ENCODE results near the gene CCDC57.

CCDC57 gene

GRCh38 chr17:82088838-82089722 lies 123.6 kb downstream of the CCDC57 start:
- DNase-seq, result no peak

DNA sequence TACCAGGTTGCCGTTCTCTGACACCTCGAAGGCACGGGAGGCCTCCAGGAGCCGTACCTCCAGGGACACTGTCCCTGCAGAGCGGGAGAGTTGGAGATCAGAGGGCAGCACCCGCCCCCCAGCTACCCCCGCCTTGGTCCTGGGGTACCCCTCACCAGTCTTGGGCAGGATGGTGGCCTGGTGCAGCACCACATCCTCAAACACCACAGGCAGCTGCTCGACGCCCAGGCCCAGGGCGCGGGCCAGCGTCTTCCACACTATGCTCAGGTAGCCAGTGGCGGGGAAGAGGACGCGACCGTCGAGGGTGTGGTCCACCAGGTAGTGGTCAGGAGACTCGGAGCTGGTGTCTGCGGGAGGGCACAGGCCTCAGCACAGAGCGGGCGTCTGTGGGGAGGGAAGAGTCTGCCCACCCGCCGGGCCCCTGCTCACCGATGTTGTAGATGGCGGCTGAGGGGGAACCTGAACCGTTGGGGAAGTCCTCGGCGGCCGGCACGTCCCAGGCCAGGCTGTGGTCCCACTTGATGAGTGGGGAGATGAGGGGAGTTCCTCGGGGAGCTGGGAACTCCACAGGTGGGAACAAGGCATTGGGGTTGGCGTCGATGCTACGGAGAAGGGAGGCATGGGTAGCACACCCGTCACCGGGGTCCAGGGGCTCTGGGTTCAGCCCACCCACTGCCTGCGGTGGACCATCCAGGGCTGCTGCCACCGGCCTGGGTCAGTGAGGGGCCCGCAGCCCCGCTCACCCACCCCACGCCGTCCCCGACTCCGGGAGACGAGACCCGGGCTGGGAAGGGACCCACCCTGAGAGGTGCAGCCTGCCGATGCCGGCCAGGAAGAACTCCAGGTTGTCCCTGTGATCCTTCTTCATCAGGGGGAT lies 124.4 kb downstream of the CCDC57 start:
- no peak for DNase-seq

GRCh38 chr17:82086941-82087906 lies 125.4 kb downstream of the CCDC57 start:
- DNase-seq, result no peak

DNA sequence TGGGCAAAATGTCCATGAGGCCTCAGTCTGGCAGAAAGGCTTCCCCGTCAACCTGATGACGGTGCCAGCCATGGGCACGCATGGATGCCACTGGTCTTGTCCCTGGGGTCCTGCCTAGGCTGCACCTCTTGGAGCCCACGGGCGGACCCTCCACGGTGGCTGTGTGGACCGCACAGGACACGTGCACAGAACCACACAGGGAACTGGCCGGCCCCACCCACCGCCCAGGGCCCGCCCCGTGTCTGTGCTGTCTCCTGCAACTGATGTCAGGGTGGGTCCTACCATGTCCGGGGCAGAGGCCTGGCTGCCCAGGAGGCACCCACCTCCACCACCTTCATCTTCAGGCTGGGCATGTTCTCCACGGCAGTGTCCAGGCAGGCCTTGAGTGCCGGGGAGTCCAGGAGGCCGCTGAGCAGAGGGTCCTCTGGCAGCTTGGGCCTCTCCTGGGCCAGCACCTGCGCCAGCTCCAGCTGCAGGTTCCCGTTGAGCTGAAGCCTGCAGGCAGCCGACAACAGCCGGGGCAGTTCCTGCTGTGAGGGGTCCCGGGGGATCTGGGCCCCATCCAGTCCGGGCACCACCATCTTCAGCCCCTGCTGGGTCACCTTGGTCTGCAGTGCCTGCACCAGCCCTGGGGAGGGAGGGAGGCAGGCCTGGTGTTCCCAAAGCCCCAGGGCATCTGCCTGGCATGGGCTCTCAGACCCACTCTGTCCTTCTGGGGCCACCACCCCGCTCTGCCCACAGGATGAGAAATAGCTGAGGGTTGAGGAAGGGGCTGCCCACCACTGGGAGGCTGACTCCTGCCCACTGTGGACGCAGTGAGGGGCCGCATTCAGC lies 126.5 kb downstream of the CCDC57 start:
- no peak for DNase-seq

- no peak for DNase-seq
These were observed 127.4 kb downstream of the CCDC57 start for GRCh38 chr17:82085031-82085861.

DNA sequence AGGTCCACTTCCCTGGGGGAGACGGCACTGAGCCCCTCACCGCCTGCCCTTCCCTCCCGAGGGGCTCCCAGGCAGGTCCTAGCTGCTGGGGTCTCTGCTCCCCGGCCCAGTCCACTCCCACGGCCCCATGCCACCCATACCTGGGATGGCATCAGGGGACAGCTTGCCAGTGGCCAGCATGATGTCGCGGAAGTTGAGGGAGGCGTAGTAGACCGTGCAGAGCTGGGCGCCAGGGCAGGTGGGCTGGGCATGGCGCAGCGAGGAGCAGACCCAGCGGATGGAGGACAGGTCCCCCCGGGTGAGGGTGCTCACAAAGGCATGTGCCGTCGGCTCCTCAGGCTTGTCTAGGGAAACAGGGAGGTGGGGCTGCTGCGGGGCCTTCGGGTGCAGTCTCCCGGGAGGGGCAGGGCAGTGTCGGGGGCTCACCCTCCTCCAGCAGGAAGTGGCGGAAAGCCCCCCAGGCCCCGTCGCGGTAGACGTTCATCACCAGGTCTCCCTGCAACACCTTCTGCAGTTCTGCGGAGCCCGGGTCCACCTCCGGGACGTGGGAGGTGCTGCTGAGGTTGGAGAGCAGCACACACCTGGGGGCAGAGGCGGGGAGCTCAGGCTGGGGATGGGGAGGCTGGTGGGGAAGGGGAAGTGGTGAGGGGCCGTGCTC lies 128.1 kb downstream of the CCDC57 start:
- DNase-seq, result no peak

GRCh38 chr17:82083533-82084359 lies 128.9 kb downstream of the CCDC57 start:
- no peak for DNase-seq

DNA sequence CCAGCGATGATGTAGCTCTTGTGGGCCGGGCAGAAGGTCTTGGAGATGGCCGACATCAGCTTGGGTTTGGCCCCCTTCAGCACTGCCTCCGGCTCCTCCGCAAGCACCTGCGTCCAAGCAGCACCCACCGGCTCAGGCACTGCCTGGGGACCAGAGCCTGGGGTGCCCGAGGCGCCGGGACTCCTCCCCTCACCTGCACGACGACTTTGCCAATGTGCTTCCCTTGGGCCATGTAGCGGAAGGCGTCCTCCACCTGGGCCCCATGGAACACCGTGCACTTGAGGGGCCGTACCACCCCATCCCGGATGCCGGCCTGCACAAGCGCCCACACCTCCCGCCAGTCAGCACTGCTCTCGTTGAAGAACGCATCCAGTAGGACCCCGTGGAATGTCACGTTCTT lies 129.6 kb downstream of the CCDC57 start:
- DNase-seq, result no peak

DNA sequence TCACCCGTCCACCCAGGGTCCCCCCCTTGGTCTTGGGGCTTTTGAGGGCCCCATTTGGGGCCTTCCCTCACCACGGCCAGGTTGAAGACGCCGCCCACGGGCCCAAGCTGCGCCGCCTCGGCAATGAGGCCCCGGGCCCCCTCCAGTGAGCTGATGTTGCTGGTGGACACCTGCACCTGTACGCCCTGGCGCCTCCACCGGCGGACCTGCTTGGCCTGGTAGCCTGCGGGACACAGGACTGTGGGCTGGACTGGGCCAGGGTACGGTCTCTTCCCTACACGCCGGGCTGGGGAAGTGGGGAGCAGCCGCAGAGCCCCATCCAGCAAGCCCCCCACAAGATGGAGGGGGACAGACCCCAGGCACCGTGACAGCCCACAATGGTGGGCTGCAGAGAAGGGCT lies 130.2 kb downstream of the CCDC57 start:
- no peak for DNase-seq

DNA sequence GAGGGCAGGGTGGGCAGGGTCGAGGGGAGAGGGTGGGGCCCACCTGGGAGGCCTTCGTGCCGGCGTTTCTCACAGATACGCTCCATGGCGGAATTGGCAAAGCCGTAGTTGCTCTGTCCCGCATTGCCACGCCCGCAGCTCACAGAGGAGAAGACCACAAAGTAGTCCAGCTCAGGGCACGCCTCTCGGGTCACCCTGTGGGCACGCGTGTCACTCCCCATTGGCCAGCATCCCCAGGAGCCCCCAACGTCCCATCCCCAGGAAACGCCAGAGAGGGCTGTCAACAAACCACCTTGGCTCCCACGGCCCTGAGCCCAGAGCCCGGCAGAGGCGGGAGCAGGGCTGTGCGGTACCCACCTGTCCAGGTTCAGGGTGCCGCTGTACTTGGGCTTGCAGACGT lies 130.7 kb downstream of the CCDC57 start:
- DNase-seq, result no peak

DNA sequence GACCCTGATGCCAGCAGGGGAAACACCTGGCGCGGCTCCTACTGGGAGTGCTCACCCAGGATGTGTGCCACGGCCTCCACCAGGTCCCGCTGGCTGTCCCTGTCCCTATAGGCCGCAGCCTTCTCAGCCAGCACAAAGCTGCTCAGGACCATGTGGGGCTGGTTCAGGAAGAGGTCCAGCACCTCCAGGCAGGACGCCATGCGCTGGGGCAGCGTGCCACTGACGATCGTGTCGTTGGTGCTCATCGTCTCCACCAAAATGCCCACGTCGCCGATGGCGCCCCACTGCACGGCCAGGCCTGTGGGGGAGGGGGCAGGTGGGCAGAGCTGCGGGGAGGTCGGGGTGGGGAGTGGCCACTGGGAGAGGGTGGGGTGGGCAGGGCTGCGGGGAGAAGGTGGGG lies 131.1 kb downstream of the CCDC57 start:
- DNase-seq, result no peak

DNA sequence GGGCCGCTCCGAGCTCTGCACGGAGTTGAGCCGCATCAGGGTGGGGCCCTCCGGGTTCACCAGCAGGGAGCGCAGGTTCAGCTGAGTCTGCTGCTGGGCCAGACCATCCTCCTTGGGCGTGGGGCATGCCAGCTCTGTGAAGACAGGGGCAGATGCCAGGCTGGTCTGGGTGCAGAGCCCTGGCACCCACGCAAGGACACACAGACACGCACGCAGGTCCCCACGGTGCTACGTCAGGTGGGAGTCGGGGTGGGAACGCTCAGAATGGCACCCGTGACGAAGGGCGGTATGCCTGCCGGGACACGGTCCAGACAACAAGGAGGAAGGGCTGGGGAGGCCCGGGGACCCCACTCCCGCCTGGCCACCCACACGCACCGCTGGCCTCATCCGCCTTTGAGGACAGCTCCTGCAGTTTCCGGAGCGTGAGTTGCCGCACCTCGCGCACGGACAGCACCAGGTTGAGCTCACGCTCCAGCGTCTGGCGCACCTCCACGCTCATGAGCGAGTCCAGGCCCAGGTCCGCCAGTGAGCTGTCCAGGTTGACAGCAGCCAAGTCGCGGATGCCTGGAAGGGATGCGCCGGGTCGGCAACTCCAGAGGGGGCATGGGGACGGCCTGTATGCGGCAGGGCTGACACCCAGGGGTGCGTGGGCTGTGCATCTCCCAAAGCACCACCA lies 131.7 kb downstream of the CCDC57 start:
- DNase-seq, result no peak

DNA sequence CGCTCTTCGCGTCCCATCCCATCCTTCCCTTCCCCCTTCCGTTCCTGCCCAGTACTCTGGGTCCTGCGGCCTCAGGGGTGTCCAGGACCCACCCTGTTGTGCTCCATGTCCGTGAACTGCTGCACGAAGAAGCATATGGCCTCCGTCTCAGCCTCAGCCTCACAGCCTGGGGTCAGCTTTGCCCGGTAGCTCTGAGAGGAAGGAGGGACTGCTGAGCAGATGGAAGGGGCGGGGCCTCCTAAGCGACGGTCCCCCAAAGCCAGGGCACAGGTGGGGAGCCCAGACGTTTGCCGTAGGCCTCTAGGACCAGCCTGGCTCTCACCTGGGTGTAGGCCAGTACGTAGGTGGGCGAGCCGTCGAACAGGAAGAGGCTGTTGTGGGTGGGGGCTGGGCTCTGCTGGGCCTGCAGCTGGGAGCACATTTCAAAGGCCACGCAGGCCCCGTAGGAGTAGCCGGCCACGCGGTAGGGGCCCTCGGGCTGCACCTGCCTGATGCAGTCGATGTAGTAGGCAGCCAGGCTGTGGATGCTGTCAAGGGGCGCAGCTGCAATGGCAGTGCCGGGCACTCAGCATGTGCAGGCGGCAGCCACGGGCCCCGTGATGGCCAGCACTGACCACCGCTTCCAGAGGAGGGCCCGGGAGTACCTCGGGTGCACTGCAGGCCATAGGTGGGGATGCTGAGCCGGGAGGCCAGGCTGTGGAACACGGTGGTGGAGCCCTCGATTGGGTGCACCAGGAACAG lies 132.4 kb downstream of the CCDC57 start:
- no peak for DNase-seq

DNA sequence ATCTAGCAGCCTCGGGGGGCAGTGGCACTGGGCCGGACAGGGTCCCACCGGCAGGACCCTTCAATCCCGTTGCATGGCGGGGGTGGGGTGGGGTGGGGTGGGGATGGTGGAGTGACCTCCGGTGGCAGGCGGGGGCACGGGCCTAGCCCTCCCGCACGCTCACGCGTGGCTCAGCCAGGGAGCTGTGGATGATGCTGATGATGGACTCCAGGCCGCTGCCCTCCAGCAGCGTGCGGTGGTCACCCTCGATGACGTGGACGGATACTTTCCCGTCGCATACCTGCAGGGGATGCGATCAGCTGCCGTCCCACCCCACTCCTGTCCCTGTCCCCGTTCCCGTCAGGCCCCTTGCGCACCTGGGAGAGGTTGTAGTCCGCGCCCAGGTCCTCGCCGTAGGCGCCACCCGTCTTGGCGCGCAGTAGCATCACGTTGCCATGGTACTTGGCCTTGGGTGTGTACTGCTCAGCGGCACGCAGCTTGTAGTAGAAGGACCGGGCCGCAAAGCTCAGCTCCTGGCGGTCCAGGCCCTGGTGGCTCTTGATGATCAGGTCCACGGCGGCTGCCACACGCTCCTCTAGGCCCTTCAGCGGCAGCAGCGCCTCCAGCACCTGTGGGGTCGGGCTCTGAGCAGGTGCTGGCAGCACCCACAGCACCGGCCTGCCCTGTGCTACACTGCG lies 133.5 kb downstream of the CCDC57 start:
- DNase-seq, result no peak

- no peak for DNase-seq
These were observed 134.2 kb downstream of the CCDC57 start for GRCh38 chr17:82078433-82078832.

DNA sequence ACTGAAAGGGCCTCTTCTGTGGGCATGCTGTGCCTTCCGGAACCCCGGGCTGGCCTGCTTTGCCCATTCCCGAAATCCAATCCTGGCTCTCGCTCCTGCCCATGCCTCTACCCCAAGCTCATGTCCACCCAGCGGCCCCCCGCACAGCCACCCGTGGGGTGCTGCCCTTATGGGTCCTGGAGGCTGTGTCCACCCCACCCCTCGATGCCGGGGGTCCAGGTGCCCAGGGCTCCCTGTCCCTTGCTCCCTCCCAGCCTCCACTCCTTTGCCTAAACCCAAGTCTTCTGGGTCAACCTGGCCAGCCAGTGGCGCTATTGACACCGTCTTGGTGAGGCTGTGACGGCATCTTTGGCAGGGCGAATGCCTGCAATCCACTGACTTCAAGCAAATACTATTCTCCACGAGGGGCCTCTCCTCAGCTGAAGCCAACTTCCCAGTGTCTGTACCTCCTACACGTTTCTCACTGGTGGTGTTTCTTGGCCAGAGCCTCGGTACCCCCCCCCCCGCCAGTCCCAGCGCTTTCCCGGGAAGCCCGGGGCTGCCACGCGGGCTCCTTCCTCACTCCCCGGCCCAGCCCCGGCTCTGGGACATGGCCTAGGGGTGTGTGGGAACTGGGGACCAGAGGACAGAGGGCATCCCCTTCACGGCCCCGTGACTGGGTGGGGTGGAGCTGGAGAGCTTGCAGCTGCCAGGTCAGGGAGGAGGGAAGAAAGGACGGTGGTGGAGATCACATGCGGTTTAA lies 134.9 kb downstream of the CCDC57 start:
- no peak for DNase-seq
